IPS-18c (cell line): Measurements from ENCODE around the gene BAHD1.

Experiments used
- H3K4me3 ChIP-seq: 2 replicates; pipeline ENCODE4 v1.7.0; 2013; ENCODE audit warnings: low read depth, mild to moderate bottlenecking, low read length, moderate library complexity; ENCODE audit not compliant: insufficient read depth
- H3K9me3 ChIP-seq: one replicate; pipeline ENCODE4 v1.6.1; 2013; ENCODE audit warnings: mild to moderate bottlenecking, low read length, moderate library complexity; ENCODE audit not compliant: control insufficient read depth, insufficient read depth

The BAHD1 gene

DNA sequence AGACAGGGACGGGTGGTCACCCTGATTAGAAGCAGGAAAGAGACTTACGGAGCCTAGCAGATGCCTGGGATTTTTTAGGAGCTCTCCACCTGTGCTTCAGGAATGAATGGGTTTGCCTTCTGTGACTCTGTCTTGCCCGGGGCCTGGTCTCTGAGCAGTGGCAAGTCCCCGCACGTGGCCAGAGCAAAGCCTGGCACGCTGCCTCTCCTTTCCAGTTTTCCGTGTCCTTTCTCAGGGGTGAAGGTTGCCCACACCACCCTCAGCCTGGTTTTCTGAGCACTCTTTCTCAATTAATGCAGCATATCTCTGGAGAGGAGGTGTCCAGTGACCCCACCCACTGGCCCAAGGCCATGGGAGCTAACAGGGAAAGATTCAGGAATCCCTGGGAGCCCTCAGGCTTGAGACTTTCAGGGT, 15.6 kb downstream of the BAHD1 start:
- Histone ChIP-seq H3K9me3 (no peaks in the 10 kb centered on the region), H3K4me3 (no peak overlapping the region)

DNA sequence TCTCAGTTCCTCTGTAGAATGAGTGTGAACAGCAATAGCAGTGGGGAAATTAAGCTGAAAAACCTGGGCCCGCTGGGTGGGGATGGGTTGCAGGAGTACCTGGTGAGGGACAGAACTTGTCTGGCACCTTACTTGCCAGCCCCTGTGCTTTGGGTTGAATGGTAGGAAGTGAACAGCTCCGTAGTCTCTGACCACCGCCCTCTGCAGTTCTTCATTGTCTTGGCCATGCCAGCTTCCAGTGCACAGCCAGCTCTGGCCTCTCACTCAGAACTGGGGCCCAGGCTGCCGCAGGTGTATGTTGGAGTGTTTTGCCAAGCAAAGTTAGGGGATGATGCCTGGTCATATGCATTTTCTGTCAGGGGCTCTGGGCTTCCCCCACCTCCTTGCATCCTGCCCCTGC, 16.0 kb downstream of the BAHD1 start:
- Histone ChIP-seq H3K9me3 (no peaks in the 10 kb centered on the region), H3K4me3 (no peak overlapping the region)

DNA sequence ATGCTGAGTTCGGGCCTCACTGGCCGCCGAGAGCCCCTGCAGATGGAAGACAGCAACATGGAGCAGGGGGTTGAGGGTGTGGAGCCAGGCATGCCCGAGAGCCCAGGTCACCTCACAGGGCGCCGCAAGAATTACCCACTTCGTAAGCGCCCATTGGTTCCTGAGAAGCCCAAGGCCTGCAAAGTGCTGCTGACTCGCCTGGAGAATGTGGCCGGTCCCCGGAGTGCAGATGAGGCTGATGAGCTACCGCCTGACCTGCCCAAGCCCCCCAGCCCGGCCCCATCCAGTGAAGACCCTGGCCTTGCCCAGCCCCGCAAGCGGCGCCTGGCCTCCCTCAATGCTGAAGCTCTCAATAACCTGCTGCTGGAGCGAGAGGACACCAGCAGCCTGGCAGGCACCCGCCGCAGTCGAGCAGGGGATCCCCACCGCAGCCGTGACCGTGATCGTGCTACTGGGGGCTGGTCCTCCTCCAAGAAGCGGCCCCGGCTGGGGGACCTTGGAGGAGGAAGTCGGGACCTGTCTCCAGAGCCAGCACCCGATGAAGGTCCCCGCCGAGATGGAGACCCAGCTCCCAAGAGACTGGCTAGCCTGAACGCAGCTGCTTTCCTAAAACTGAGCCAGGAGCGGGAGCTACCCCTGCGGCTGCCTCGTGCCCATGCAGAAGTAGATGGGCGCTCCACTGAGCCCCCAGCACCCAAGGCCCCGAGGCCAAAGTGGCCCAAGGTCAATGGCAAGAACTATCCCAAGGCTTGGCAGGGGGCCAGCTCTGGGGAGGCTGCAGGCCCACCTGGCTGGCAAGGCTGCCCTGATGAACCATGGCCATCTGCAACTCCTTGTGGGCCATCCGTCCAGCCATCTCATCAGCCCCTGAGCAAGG, 18.0 kb downstream of the BAHD1 start:
- no peaks in the 10 kb centered on the region for H3K9me3 ChIP-seq
- H3K4me3 ChIP-seq: no peak overlapping the region

DNA sequence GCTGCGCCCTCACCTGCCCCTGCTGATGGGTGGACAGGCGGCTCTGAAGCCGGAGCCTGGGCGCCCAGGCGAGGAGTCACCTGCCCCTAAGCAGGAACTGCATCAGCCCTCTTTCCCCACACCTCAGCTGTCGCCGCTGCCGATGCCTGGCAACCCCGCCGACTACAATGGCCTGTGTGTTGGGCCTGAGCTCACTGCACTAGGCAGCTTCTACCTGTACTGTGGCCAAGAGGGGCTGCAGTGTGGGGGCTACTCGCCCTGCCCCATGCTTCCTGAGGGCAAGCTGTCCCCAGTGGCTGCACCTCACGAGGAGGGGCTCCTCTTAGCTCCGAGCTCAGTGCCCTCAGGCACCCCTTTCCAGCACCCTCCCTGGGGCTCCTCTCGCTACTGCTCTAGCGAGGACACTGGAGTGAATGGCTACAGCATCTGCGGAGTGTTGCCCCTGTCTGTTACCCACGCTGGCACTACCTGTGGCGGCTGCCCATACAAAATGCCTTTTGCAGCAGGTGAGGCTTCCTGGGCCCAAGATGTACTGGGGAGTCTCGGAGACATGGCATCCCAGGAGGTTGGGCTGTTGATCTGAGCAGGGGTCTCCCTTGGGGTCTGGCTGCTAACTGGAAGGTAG, 18.8 kb downstream of the BAHD1 start:
- Histone ChIP-seq H3K4me3 (no peak overlapping the region), H3K9me3 (no peaks in the 10 kb centered on the region)

DNA sequence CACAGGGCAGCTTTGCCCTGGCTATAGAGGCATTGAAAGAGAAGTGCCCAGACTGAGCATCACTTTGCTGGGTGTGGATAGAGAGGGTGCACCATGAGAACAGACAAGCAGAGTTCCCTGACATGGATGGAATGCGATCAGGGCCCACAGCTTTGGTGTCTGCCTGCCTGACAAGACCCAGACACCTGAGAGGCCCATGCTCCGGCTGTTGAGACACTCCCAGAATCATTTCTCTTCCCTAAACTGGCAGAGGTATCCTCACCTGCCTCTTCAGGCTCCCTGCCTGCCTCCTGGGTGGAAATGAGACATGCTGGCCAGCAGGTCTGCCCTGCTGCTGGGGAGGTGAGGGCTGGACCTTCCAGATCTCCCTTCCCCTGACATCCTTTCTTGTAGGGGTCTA, 19.7 kb downstream of the BAHD1 start:
- H3K9me3 ChIP-seq: no peaks in the 10 kb centered on the region

DNA sequence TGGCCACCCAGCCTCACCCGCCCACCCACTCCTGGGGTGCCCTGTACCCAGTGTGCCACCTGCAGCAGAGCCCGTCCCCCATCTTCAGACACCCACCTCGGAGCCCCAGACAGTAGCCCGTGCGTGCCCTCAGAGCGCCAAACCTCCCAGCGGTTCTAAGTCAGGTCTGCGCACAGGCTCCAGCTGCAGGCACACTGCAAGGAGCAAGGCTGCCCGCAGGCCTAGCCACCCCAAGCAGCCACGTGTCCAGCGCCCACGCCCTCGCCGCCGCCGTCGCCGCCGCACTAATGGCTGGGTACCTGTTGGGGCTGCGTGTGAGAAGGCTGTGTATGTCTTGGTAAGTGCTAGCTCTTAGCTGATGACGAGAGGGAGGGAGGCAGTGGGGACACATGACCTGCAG, 21.2 kb downstream of the BAHD1 start:
- Histone ChIP-seq H3K4me3 (no peak overlapping the region), H3K9me3 (no peaks in the 10 kb centered on the region)

More for the DNA sequence above, 19.7 kb downstream of the BAHD1 start:
- no peak overlapping the region for H3K4me3 ChIP-seq

DNA sequence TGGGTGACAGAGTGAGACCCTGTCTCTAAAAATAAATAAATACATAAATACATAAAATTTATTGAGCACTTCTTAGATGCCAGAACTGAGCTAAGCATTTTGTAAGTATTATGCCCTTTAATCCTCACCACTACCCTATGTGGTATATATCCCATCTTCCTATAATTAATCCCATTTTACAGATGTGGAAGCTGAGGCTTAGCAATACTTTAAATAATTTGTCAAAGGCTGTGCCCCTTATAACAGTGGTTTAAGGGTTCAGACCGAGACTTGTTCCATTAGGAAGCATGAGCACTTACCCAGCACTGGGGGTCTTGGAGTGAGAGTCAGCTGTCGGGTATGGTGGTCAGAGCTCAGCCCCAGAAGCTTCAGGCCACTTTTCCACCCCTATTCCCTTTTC, 22.5 kb downstream of the BAHD1 start:
- H3K4me3 ChIP-seq: no peak overlapping the region

DNA sequence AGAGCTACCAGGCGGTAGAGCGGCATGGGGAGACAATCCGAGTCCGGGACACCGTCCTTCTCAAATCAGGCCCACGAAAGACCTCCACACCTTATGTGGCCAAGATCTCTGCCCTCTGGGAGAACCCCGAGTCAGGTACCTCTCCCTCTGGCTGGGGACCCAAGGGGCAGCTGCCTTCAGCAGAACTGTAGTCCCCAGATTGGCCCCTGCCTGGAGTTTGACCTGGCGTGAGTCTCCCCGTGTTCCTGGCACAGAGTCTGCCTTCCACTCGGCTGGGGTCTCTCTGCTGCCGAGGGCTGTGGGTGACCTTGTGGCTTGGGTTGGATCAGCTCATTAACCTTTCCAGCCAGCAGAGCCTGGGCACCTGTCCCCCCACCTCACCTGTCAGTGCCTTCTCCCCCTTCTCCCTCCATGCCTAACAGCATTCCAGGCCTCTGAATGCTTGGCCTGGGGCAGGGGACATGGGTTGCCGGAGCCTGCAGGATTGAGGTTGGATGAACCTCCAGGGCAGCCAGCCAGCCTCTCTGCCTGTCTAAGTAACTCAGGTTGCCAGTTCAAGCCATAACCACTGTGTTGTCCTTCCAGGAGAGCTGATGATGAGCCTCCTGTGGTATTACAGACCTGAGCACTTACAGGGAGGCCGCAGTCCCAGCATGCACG, 23.3 kb downstream of the BAHD1 start:
- no peaks in the 10 kb centered on the region for H3K9me3 ChIP-seq
- H3K4me3 ChIP-seq: no peak overlapping the region

More for the DNA sequence above, 22.5 kb downstream of the BAHD1 start:
- H3K9me3 ChIP-seq: no peaks in the 10 kb centered on the region

DNA sequence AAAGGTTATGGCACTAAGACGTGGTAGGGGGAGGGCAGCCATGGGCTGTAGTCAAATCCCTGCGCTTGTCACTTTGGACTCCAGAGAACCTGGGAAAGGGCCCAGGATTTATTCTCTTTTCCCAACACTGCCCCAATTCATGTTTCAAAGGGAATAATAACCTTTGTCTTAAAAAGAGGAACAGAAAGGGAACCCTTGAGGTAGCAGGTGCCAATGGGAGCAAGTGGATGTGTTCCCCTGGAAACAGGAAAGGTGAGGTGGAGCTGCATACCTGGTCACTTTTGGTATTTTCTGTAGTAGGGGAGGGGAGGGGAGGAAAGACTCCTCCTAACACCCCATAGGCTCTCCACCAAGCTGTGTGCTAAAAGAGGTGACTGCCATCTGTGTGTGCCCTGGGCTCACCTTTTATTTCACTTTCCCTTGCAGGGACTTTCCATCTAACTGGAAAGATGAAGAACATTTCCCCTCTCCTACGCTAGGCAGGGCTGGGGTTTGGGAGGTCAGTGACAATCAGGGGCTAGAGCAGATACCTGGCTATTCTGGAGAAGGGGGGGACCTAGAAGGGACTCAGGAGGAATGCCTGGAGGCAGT, 23.9 kb downstream of the BAHD1 start:
- Histone ChIP-seq H3K4me3 (no peak overlapping the region), H3K9me3 (no peaks in the 10 kb centered on the region)

DNA sequence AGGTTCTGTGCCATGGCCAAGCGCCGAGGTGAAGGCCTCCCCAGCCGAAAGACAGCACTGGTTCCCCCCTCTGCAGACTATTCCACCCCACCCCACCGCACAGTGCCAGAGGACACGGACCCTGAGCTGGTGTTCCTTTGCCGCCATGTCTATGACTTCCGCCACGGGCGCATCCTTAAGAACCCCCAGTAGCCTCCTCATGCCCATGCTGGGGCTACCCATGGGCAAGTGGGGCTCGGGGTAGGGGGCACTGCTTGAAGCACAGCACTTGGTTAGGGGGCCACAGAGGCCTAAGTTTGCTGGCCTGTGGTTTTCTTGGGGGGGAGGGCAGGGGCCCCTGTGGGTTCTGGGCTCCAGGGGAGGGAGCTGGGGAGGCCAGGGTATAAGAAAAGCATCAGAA, 25.2 kb downstream of the BAHD1 start:
- Histone ChIP-seq H3K4me3 (no peak overlapping the region), H3K9me3 (no peaks in the 10 kb centered on the region)

DNA sequence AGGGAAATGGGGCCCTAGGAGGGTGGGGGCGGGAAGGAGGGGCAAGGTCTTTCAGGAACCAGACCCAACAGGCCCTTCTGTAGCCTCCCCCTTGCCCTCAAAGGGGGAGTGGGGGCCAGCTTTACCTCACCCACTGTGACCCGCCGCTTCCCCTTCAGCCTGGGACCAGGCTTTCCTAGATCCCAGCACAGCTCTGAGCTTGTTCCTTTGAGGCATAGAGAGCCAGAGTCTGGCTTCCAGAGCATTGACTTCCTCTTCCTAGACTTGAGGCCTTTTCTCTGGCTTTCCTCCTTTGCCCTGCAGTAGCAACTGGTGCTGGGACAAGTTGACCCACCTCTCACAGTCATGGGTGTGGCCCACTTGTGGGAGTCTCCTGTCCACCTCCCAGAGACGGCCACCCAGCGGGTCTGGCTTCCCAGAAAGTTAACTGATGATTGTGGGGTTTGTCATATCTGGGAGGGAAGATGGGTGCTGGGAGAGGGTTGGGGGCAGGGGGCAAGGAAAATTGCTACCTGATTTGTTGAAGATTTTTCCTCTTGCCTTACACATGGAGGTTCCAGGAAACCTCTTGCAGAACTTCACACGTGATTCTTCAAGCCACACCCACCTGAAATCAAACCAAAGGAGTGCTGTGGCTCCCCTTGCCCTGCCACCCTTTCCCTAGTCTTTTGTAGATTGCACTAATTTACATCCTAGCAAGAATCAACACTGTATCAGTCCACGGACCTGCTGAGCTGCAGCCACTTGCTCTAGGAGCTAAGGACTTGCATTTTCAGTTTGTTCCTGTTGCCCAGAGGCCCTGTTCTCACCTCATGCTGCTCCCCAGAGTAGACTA, 25.9 kb downstream of the BAHD1 start:
- no peaks in the 10 kb centered on the region for H3K9me3 ChIP-seq
- H3K4me3 ChIP-seq: no peak overlapping the region

DNA sequence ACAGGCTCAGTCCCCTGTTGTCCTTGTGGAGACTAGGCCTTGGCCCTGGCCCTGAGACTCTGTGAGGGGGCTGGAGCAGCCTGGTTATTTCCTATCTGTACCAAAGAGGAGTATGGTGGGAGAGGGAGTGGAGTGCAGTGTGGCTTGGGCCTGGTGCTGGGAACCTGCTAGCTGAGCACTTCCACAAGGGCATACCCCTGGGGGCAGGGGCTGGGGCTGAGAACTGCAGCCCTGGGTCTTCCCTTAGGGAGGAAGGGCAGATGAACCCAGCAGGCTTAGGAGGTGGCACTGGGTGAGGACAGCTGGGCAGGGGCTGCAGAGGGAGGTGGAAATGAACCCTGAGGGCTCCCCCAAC, 26.5 kb downstream of the BAHD1 start:
- Histone ChIP-seq H3K4me3 (no peak overlapping the region), H3K9me3 (no peaks in the 10 kb centered on the region)

DNA sequence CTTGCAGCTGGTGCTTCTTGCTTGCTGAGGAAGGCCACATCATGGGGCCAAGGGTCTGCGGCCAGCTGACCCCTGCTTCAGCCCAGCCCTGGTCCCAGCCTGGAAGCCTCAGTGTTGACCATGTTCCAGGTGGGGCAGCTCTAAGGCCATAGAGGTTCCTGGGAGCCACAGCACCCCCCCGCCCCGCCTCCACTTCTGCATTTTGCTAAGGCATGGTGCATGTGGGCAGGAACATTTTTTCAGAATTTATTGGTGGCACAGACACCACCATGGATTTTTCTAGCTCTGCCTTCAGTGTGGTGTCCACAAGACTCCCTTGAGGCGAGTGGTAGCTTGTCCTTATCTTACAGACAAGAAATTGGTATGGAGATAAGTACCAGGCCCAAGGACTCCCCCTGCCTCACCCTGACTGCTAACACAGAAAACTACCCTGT, 28.2 kb downstream of the BAHD1 start:
- H3K4me3 ChIP-seq: no peak overlapping the region
- no peaks in the 10 kb centered on the region for H3K9me3 ChIP-seq

DNA sequence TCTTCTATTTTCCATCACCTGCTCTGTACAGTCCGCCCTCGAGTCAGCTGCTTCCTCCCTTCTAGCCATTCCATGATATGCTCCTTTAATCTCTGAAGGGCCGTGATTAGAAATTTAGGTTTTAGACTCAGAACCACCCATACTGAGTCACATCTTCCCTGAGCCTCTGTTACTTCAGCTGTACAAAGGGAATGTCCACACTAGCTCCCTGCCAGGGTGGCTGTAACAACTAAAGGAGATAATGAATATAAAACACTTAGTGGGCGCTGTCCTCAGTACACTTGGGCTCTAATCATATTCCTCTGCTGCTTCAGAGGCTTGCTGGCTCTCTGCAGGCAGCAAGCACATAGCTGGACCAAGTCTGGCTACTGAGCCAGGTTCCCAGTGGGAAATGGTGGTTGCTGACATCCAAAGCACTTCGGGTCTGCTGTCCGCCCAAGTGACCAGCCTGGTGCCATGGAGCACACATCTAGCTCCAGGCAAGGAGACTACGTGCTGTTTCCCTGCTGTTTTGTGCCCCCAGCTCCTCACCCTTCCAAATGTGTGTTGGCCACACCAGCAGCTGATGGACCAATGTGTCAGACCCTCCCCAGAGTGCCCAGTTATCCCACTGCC, 29.1 kb downstream of the BAHD1 start:
- no peaks in the 10 kb centered on the region for H3K9me3 ChIP-seq
- H3K4me3 ChIP-seq: 0 out of 2 replicates have a peak overlapping the region, but pooled peaks have one; percentile 43

DNA sequence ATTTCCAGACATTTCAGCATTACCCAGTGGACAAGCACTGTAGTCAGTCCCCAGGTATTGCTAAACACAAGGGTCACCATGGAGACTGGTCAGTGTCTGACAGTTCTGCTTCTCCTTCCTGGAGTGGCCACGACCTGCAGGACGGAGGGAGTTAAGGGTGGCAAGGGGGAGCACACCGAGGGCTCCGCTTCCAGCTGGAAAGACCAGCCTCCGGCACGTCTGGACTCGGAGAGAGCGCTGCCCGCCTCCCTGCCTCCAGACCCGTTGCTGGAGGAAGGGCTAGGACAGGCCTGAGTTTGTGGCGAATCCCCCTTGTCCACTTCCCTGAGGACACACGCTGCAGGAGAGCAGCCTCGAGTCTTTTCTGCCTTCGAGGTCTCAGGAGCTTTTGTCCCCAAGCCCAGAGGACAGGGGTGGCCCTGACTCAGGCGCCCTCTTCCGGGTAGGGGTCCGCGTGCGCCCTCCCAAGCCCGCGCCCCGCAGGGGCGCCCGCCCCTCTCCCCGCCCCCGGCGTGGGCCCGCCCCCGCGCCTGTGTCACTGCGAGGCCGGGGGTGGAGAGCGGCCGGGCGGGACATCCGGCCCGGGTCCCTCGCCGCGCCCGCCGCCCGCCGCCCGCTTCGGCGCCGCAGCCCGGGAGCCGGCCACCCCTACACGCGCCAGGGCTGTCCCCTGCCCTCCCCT, 29.8 kb downstream of the BAHD1 start, which contains the start of gene CHST14:
Gene CHST14, plus strand, starts transcription at position 562 of the 682 bp plus-strand sequence. CDS start 230 bp downstream, outside the sequence.
- peak within 1 kb of the TSS; percentile 60 for H3K4me3 ChIP-seq
- H3K9me3 ChIP-seq: no peaks in the 10 kb centered on the region
